ENCODE measurements around the gene ATP2C2. TPM values are rescaled to one million over a fixed set of nuclear protein-coding genes. Genes with fewer than 3 reads are reported as not detected.

ATP2C2 gene
- total and polyA plus RNA-seq, 2 experiments from 2014 or later, result 2.1 TPM

DNA sequence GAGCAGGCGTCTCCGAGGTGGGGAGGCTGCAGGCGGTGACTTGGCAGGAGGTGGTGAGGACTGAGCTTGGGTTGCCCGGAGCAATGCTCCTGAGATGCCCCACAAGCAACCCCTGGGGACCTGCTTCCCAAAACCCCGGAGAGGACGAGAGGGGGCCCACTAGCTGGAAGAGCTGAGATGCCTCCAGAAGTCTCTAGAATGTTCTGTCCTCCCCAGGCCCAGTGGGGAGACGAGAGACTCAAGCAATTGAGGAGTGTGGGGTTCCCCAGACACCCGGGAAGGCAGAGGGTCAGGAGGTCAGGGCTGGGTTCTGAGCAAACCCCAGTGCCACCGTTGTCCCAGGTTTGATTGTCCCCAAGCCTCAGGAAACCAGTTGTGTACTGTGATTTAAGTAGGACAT lies 21.2 kb upstream of the ATP2C2 start:
- no peak overlapping the region for H3K27ac Mint-ChIP-seq
- no peak overlapping the region for H3K4me2 ChIP-seq
- TF ChIP-seq EZH2 (IDR thresholded peaks at IDR 0.05; ENCODE audit: low read depth, unreplicated experiment) (no peak), NANOG (IDR thresholded peaks at IDR 0.05; ENCODE audit: borderline replicate concordance) (no peak), EZH2phosphoT487 (IDR thresholded peaks at IDR 0.05; ENCODE audit: unreplicated experiment) (no peak), POLR2AphosphoS5 (IDR thresholded peaks at IDR 0.05; ENCODE audit: low read depth) (no peak), CREB1 (CRISPR knock-in tag; IDR thresholded peaks at IDR 0.05; ENCODE audit: low read depth) (no peak), STAT1 (IDR thresholded peaks at IDR 0.05; ENCODE audit: unreplicated experiment) (no peak), CTCF (conservative IDR thresholded peaks at IDR 0.05; ENCODE audit: low read depth in 2 of 2) (no peak), ZNF462 (CRISPR knock-in tag; IDR thresholded peaks at IDR 0.05) (no peak), ZNF114 (CRISPR knock-in tag; IDR thresholded peaks at IDR 0.05) (no peak), ZNF331 (CRISPR knock-in tag; IDR thresholded peaks at IDR 0.05; ENCODE audit: low read depth) (no peak)
- TF ChIP-seq, protein P1, sequence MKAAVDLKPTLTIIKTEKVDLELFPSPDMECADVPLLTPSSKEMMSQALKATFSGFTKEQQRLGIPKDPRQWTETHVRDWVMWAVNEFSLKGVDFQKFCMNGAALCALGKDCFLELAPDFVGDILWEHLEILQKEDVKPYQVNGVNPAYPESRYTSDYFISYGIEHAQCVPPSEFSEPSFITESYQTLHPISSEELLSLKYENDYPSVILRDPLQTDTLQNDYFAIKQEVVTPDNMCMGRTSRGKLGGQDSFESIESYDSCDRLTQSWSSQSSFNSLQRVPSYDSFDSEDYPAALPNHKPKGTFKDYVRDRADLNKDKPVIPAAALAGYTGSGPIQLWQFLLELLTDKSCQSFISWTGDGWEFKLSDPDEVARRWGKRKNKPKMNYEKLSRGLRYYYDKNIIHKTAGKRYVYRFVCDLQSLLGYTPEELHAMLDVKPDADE (IDR thresholded peaks at IDR 0.05), result no peak
- TF ChIP-seq, protein P2, sequence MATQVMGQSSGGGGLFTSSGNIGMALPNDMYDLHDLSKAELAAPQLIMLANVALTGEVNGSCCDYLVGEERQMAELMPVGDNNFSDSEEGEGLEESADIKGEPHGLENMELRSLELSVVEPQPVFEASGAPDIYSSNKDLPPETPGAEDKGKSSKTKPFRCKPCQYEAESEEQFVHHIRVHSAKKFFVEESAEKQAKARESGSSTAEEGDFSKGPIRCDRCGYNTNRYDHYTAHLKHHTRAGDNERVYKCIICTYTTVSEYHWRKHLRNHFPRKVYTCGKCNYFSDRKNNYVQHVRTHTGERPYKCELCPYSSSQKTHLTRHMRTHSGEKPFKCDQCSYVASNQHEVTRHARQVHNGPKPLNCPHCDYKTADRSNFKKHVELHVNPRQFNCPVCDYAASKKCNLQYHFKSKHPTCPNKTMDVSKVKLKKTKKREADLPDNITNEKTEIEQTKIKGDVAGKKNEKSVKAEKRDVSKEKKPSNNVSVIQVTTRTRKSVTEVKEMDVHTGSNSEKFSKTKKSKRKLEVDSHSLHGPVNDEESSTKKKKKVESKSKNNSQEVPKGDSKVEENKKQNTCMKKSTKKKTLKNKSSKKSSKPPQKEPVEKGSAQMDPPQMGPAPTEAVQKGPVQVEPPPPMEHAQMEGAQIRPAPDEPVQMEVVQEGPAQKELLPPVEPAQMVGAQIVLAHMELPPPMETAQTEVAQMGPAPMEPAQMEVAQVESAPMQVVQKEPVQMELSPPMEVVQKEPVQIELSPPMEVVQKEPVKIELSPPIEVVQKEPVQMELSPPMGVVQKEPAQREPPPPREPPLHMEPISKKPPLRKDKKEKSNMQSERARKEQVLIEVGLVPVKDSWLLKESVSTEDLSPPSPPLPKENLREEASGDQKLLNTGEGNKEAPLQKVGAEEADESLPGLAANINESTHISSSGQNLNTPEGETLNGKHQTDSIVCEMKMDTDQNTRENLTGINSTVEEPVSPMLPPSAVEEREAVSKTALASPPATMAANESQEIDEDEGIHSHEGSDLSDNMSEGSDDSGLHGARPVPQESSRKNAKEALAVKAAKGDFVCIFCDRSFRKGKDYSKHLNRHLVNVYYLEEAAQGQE (IDR thresholded peaks at IDR 0.05; ENCODE audit: unreplicated experiment), result no peak

More for the DNA sequence above, 21.2 kb upstream of the ATP2C2 start:
- no peak overlapping the region for H3K27ac ChIP-seq (ENCODE audit: low read depth)
- H3K36me3 ChIP-seq (ENCODE audit: insufficient read depth), result no peaks in the 10 kb centered on the region
- H3F3A ChIP-seq (replicated peaks; ENCODE audit: low read depth), result no peaks in the 10 kb centered on the region
- Mint-ChIP-seq H3K4me1 (peaks cover 3% of the 10 kb centered on the region), H3K4me3 (no peak overlapping the region), H3K9me3 (no peaks in the 10 kb centered on the region), H3K36me3 (ENCODE audit: low read depth) (no peaks in the 10 kb centered on the region), H3K27me3 (ENCODE audit: insufficient read depth, low read depth, poor library complexity) (peaks cover 3% of the 10 kb centered on the region)
- no peaks in the 10 kb centered on the region for H4K20me1 ChIP-seq (replicated peaks; ENCODE audit: insufficient read depth)
- no peaks in the 10 kb centered on the region for H3K79me2 ChIP-seq (replicated peaks; ENCODE audit: insufficient read depth)
- no peak for DNase-seq (ENCODE audit: low spot score)
- no peaks in the 10 kb centered on the region for H3K4me1 ChIP-seq (ENCODE audit: insufficient read depth)
- H2AFZ ChIP-seq, result no peak overlapping the region
- H3K27me3 ChIP-seq (ENCODE audit: insufficient read depth), result no peaks in the 10 kb centered on the region
- no peak for ATAC-seq
- H3K4me3 ChIP-seq, result no peak overlapping the region
- H3K9me2 ChIP-seq (ENCODE audit: insufficient read depth), result no peaks in the 10 kb centered on the region
